Activated T-helper 2 cell treated with anti-CD3 and anti-CD28 coated beads, Interferon-gamma antibody, Interleukin-2, Interleukin-4, amounts not matched to agents 10 μg/mL and 5 μg/mL and 100 μg/mL, durations not matched to agents 14 hours and 24 hours and 36 hours (primary cell): ENCODE data around the gene TAS2R20. TPM values are rescaled to one million over a fixed set of nuclear protein-coding genes. Genes with fewer than 3 reads are reported as not detected.
A peak's percentile ranks its signal among the peaks of the same experiment; 100 is the strongest.

Experiments
- DNase-seq: peaks from one replicate; pipeline ENCODE4 v3.0.0; 2021; ENCODE audit warnings: low spot score
- H3K27ac Mint-ChIP-seq: one replicate; pipeline ENCODE4 v1.8.0; 2021; ENCODE audit warnings: mixed read lengths
- H3K27me3 Mint-ChIP-seq: one replicate; pipeline ENCODE4 v1.8.0; 2021; ENCODE audit warnings: low read depth, mixed read lengths
- H3K36me3 Mint-ChIP-seq: one replicate; pipeline ENCODE4 v1.8.0; 2021; ENCODE audit warnings: low read depth, mixed read lengths
- H3K4me1 Mint-ChIP-seq: one replicate; pipeline ENCODE4 v1.8.0; 2021; ENCODE audit warnings: low read depth, mixed read lengths
- H3K4me3 Mint-ChIP-seq: one replicate; pipeline ENCODE4 v1.8.0; 2021; ENCODE audit warnings: low read depth, mild to moderate bottlenecking, moderate library complexity, mixed read lengths
- H3K9me3 Mint-ChIP-seq: one replicate; pipeline ENCODE4 v1.8.0; 2021; ENCODE audit warnings: mixed read lengths
- intact Hi-C: fragments of 100-400 bp; cut with micrococcal nuclease; formaldehyde crosslinking; loops from one replicate; pipeline ENCODE4 v1.15.1; 2023
- total RNA-seq: library from RNA; stranded (reverse); gene quantifications from 2 replicates; pipeline ENCODE4 v1.2.3, GENCODE V29; 2022

TAS2R20 gene
- total RNA-seq, 1 donor from 2014 or later = 1.5 TPM

DNA sequence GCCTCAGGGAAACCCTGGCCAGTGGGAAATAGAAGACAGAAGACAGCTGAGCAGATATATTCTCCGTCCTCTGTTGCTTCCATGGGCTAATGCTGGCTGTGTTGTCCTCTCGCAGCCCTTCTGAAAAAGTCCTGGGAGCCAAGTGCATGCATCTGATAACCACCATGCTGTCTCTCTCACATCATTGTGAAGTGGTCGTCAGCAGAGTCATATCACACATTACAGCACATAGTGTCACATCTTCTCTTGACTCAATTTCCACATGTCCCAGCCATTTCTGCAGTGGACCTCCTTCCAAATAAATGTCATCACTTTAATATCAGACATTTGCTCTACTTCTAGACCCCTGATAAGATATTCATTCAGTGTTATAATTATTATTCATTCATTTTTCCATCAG is 3.8 kb downstream of the TAS2R20 start:
- Mint-ChIP-seq H3K9me3 (peaks cover 12% of the 10 kb centered on the region), H3K27ac (no peak overlapping the region), H3K27me3 (no peaks in the 10 kb centered on the region), H3K4me3 (no peak overlapping the region), H3K36me3 (peaks cover 26% of the 10 kb centered on the region), H3K4me1 (no peaks in the 10 kb centered on the region)
- no peak for DNase-seq
- intact Hi-C loops = no loop called here

DNA sequence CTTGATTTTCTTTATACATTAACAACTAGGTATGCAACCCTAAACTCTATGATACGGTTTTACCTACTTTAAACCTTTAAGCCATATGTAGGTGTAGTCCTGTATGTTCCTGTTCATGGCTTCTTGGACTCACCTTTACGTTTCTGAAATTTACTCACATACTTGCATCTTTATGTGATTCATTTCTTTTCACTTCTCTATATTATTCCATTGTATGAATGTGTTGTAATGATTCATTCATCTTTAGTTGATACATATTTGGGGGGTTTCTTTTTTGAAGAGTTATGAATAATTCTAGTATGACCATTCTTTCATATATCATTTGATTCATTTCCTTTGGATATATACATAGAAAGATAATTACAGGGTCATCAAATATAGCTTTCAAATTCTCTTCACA is 9.0 kb downstream of the TAS2R20 start:
- Mint-ChIP-seq H3K4me3 (no peak overlapping the region), H3K36me3 (peaks cover 22% of the 10 kb centered on the region), H3K27me3 (peaks cover 16% of the 10 kb centered on the region), H3K27ac (no peak overlapping the region), H3K4me1 (peaks cover 5% of the 10 kb centered on the region), H3K9me3 (peaks cover 12% of the 10 kb centered on the region)
- intact Hi-C loops = no loop called here
- no peak for DNase-seq

DNA sequence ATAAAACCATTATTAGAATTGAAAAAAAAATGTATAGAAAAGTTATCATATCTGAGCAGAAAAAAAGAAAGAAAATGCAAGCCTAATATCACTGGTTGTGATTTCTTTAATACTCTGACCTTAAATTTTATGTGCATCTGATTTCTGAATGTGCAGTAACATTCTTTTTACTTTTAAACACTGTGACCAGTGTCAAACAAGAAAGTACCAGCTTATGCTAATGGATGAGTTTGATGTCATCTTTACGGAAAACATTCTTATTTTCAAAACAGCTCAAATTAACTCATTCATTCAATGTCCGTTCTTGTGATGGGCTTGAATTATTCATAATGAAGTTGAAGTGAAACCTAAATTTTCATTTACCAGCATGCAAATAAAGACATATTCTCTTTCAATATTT is 11.3 kb downstream of the TAS2R20 start, which contains the start of gene TAS2R50:
Gene TAS2R50 (minus strand): TSS at position 101 of the 400 bp plus-strand sequence. CDS start 52 bp downstream, at position 49.
- Mint-ChIP-seq H3K27me3 (peaks cover 22% of the 10 kb centered on the region), H3K4me1 (peaks cover 21% of the 10 kb centered on the region), H3K9me3 (peaks cover 12% of the 10 kb centered on the region), H3K36me3 (peaks cover 22% of the 10 kb centered on the region), H3K4me3 (no peak within 1 kb of the TSS), H3K27ac (no peak within 1 kb of the TSS)
- intact Hi-C loops = no loop called here
- no peak for DNase-seq

DNA sequence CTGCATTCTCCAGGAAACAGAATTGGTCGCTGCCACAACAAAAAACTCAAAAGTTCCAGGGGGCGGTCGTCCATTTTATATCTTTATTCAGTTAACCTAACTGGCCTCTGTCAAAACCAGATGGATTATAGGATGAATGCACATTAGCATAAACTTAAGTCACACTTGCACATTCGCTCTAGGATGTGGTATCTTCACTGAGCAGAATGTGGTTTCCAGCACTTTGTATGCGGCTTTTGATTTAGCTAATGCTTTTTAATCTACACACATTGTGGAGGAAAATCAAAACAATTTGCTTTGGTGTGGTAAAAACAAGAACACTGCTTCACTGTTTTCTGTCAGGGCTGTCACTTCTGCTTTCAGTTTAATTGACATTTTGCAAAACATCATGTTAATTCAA is 15.9 kb downstream of the TAS2R20 start:
- H3K9me3 Mint-ChIP-seq = no peaks in the 10 kb centered on the region
- peak; percentile 42 for DNase-seq
- peaks cover 9% of the 10 kb centered on the region for H3K36me3 Mint-ChIP-seq
- H3K27me3 Mint-ChIP-seq = peaks cover 47% of the 10 kb centered on the region
- peaks cover 24% of the 10 kb centered on the region for H3K4me1 Mint-ChIP-seq
- intact Hi-C loops = no loop called here
- H3K4me3 Mint-ChIP-seq = no peak overlapping the region
- no peak overlapping the region for H3K27ac Mint-ChIP-seq

DNA sequence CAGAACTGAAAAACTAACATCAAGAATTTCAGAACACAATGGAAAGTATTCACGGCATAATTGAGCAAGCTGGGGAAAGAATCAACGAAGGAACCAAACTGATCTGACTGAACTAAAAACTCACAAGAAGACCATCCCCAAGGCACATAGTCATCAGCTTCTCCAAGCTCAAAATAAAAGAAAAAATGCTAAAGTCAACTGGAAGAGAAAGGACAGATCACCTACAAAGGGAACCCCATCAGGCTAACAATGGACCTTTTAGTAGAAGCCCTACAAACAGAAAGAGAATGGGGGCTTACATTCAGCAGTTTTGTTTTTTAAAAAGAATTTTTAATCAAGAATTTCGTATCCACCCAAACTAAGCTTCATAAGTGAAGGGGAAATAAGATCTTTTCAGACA is 23.1 kb downstream of the TAS2R20 start:
- Mint-ChIP-seq H3K4me3 (no peak overlapping the region), H3K4me1 (no peaks in the 10 kb centered on the region), H3K27ac (no peak overlapping the region), H3K9me3 (no peaks in the 10 kb centered on the region), H3K36me3 (peaks cover 5% of the 10 kb centered on the region), H3K27me3 (peaks cover 45% of the 10 kb centered on the region)
- intact Hi-C loops = no loop called here
- DNase-seq = no peak

DNA sequence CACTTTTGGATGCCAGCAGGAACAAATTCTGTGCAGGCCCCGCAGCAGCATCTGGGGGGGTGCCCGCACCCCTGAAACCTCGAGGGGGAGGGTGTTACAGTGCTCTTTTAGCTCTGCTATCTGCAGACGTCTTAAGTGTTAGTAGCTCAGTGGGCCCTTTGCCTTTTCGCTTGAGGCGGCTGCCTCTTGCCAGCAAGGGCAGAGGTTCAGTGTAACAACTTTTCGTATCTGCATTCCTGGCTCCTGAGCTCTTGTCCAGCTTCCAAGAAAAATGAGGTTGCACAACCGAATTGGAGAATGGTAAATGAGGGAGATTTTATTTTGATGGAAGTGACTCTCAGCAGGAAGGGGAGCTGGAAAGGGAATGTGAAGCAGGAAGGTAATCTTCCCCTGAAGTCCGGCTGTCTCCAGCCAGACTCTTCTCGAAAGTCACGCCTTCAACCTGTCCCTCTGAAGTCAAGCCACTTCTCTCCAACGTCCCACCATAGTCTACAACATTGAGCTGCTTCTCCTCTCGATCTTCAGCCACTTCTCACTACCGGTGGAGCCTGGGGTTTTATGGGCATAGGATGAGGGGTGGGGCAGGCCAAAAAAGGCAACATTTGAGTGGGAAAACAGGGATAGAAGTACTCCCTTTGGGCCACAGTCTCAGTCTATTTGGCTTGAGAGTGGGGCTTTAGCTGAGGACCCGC is 29.2 kb downstream of the TAS2R20 start:
- H3K4me3 Mint-ChIP-seq = no peak overlapping the region
- H3K4me1 Mint-ChIP-seq = no peaks in the 10 kb centered on the region
- H3K27ac Mint-ChIP-seq = no peak overlapping the region
- intact Hi-C loops = no loop called here
- no peak for DNase-seq
- H3K9me3 Mint-ChIP-seq = no peaks in the 10 kb centered on the region
- no peaks in the 10 kb centered on the region for H3K27me3 Mint-ChIP-seq
- H3K36me3 Mint-ChIP-seq = no peaks in the 10 kb centered on the region

DNA sequence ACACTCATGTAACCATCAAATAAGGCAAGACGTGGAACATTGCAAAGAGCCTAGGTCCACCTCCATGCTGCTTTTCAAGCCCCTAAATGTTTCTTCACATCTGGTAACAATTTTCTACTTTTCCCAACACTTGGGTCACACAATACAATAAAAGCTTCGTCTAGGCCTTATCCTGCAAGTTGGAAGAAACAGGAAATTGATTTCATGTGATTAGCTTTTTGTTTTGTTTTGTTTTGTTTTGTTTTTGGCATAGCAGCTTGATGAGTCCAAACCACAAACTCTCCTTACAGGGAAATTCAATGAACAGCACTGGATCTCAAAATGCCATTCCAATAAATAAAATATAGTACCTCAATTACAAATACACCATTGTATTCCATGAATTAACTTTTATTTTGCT is 30.7 kb downstream of the TAS2R20 start:
- Mint-ChIP-seq H3K27ac (no peak overlapping the region), H3K9me3 (no peaks in the 10 kb centered on the region), H3K27me3 (no peaks in the 10 kb centered on the region), H3K4me1 (no peaks in the 10 kb centered on the region), H3K36me3 (no peaks in the 10 kb centered on the region), H3K4me3 (no peak overlapping the region)
- intact Hi-C loops = no loop called here
- DNase-seq = no peak

DNA sequence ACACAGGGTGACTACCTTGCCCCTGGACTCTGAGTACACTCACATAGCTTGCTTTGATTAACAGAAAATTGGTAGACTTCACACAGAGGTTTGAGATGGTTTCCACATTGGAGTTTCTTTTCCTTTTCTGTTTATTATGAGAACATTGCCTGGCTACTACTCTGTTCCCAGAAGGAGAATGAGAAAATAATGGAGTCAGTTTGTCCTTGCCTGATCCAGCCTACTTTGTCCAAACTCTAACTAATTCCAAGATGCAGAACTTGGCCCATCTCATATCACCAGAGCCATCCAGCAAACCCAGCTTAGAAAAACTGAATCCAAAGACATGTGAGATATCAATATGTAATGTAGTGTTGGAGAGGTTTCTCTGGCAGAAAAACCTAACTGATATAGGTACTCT is 31.8 kb downstream of the TAS2R20 start:
- Mint-ChIP-seq H3K4me3 (no peak overlapping the region), H3K4me1 (no peaks in the 10 kb centered on the region), H3K27ac (no peak overlapping the region), H3K27me3 (no peaks in the 10 kb centered on the region), H3K9me3 (no peaks in the 10 kb centered on the region), H3K36me3 (no peaks in the 10 kb centered on the region)
- no peak for DNase-seq
- intact Hi-C loops = no loop called here

DNA sequence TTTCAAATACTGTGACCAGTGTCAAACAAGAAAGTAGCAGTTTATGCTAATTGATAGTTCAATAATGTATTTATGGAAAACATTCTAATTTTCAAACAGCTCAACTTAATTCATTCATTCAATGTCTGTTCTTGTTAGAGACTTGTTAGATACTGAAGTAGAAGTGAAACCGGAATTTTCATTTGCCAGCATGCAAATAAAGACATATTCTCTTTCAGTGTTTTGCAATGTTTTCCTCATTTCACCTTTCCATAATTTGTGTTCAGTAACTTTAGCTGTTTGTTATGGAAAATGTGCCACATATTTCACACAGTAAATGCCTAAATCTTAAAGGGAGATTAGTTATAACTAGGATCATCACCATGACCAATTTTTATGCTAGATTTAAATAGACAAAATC is 32.6 kb downstream of the TAS2R20 start:
- intact Hi-C loops = no loop called here
- Mint-ChIP-seq H3K27ac (no peak overlapping the region), H3K4me1 (no peaks in the 10 kb centered on the region), H3K36me3 (no peaks in the 10 kb centered on the region), H3K27me3 (no peaks in the 10 kb centered on the region), H3K9me3 (no peaks in the 10 kb centered on the region), H3K4me3 (no peak overlapping the region)
- no peak for DNase-seq

DNA sequence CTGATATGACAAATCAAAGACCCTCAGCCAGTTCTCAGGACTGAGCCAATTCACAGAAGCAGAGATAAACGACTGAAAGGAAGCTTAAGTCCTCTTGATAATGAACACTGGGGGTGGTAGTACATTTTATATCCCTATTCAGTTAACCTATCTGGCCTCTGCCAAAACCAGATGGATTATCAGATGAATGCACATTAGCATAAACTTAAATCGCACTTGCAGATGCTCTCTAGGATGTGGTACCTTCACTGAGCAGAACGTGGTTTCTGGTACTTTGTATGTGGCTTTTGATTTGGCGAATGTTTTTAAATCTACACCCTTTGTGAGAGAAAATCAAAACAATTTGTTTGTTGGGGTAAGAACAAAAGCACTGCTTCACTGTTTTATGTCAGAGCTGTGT is 37.9 kb downstream of the TAS2R20 start:
- no peak overlapping the region for H3K4me3 Mint-ChIP-seq
- no peak for DNase-seq
- peaks cover 7% of the 10 kb centered on the region for H3K36me3 Mint-ChIP-seq
- peaks cover 10% of the 10 kb centered on the region for H3K9me3 Mint-ChIP-seq
- peaks cover 12% of the 10 kb centered on the region for H3K27me3 Mint-ChIP-seq
- peaks cover 20% of the 10 kb centered on the region for H3K4me1 Mint-ChIP-seq
- no peak overlapping the region for H3K27ac Mint-ChIP-seq
- intact Hi-C loops = no loop called here

DNA sequence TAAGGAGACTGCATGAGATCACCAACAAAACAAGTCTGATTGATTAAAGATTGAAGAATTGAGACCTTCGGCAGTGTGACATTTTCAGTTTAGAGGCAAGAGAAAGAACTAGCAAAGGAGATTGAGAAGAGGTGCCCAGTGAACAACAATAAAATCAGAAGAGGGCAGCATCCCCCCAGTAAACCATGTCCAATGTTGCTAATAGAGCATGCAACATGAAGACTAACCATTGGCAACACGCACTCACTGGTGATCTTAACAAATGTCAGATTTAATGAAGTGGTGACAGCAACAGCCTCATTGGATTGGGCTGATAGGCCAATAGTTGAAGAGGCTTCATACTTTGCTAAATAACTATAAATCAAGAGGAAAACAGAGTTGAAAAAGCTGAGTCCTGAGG is 38.3 kb downstream of the TAS2R20 start:
- Mint-ChIP-seq H3K4me1 (peaks cover 20% of the 10 kb centered on the region), H3K4me3 (no peak overlapping the region), H3K36me3 (peaks cover 11% of the 10 kb centered on the region), H3K27me3 (peaks cover 13% of the 10 kb centered on the region), H3K9me3 (peaks cover 14% of the 10 kb centered on the region), H3K27ac (no peak overlapping the region)
- no peak for DNase-seq
- intact Hi-C loops = no loop called here

DNA sequence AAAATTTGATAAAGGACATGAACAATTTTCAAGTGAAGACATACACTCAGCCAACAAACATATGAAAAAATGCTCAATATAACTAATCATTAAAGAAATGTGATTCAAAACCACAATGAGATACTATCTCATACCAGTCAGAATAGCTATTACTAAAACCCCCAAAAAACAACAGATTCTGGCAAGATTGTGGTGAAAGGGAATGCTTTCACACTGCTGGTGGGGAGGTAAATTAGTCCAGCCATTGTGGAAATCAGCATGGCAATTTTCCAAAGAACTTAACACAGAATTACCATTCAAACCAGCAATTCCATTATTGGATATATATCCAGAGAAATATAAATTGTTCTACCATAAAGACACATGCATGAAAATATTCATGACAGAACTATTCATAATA is 40.4 kb downstream of the TAS2R20 start:
- H3K4me1 Mint-ChIP-seq = peaks cover 27% of the 10 kb centered on the region
- H3K4me3 Mint-ChIP-seq = no peak overlapping the region
- H3K27ac Mint-ChIP-seq = no peak overlapping the region
- H3K9me3 Mint-ChIP-seq = peaks cover 23% of the 10 kb centered on the region
- DNase-seq = no peak
- H3K36me3 Mint-ChIP-seq = peaks cover 19% of the 10 kb centered on the region
- intact Hi-C loops = no loop called here
- peaks cover 13% of the 10 kb centered on the region for H3K27me3 Mint-ChIP-seq

DNA sequence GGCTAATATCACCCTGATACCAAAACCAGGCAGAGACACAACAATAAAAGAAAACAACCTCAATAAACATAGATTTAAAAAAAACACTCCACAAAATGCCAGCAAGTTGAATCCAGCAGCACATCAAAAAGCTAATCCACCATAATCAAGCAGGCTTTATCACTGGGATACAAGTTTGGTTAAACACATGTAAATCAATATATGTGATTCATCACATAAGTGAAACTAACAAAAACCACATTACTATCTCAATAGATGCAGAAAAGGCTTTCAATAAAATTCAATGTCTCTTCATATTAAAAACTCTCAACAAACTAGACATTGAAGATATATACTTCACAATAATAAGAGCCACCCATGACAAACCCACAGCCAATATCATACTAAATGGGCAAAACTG is 42.0 kb downstream of the TAS2R20 start:
- no peak overlapping the region for H3K27ac Mint-ChIP-seq
- H3K4me3 Mint-ChIP-seq = no peak overlapping the region
- H3K4me1 Mint-ChIP-seq = peaks cover 27% of the 10 kb centered on the region
- peaks cover 23% of the 10 kb centered on the region for H3K36me3 Mint-ChIP-seq
- no peak for DNase-seq
- peaks cover 24% of the 10 kb centered on the region for H3K9me3 Mint-ChIP-seq
- H3K27me3 Mint-ChIP-seq = peaks cover 13% of the 10 kb centered on the region
- intact Hi-C loops = no loop called here

DNA sequence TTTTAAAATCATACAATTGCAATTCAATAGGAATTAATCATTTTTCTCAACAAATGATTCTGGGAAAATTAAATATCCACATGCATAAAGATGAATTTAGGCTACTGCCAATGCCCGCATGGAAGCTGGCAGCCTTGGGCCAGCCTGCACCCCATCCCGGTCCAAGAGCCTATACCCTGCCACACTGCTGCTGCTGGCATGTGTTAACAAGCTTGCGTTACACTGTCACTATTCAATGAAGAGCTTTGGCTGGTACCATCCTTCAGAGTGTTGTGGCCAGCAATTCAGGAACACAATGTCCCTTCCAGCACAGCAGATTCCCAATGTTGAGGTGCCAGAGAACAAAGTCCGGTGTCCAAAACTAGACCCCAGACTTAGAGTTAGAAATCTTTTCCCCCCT is 45.5 kb downstream of the TAS2R20 start:
- intact Hi-C loops = no loop called here
- peaks cover 38% of the 10 kb centered on the region for H3K9me3 Mint-ChIP-seq
- DNase-seq = no peak
- H3K36me3 Mint-ChIP-seq = peaks cover 36% of the 10 kb centered on the region
- peaks cover 10% of the 10 kb centered on the region for H3K27me3 Mint-ChIP-seq
- H3K4me1 Mint-ChIP-seq = peaks cover 21% of the 10 kb centered on the region
- no peak overlapping the region for H3K27ac Mint-ChIP-seq
- no peak overlapping the region for H3K4me3 Mint-ChIP-seq
